ENCODE measurements around the gene MYL12B. TPM values are rescaled to one million over a fixed set of nuclear protein-coding genes. Genes with fewer than 3 reads are reported as not detected.

Gene MYL12B
- total RNA-seq, 1 donor from 2014 or later: 433 TPM

DNA sequence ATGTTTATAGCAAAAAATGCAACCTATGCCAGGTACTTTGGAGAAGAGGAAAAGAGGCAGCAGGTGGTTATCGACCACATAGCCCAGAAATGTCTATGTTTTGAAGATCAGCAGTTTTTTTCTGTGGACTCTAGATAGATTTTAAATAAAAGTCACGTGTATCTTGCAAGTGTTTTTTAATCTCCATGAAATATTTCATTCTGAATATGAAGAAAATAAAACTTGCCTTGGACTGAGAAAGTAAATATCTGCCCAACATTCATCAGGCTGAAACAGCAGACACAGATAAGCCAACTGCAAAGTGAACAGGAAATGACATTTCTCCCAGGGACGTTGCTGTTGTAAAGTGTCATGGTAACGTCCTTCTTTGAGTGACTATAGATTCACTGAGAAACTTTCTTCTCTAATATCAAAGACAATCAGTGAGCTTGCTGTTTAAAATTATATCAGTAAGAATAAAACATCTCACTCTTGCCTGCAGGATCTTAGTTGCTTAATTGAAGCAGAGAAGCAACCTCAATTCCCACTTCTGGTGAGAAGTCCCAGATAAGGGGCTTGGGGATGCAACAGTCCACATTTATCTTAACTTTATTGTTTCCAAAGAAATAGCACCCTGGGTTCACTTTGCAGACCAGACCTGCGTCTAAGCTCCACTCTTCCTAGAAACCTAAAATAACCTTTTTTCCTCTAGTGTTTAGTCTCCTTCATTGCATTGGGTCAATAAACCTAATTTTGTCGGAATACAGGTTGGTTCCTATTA lies 48.5 kb upstream of the MYL12B start:
- Histone ChIP-seq H3K36me3 (ENCODE audit: insufficient read depth, low read length) (no peaks in the 10 kb centered on the region), H3K4me1 (ENCODE audit: insufficient read depth, low read length) (peaks cover 2% of the 10 kb centered on the region), H3K4me3 (ENCODE audit: insufficient read depth, low read depth, low read length) (no peak overlapping the region), H3K27me3 (ENCODE audit: insufficient read depth, low read length) (no peaks in the 10 kb centered on the region), H3K9me3 (ENCODE audit: insufficient read depth, low read depth, low read length) (no peaks in the 10 kb centered on the region), H4K20me1 (ENCODE audit: insufficient read depth, low read length) (no peaks in the 10 kb centered on the region), H2AFZ (ENCODE audit: low read depth, low read length) (no peak overlapping the region), H3K4me2 (ENCODE audit: low read length) (no peak overlapping the region), H3K79me2 (ENCODE audit: insufficient read depth, low read length) (no peaks in the 10 kb centered on the region), H3K27ac (ENCODE audit: low read depth, low read length) (no peak overlapping the region), H3K9ac (ENCODE audit: low read length) (no peak overlapping the region)
- TF ChIP-seq, protein P1, sequence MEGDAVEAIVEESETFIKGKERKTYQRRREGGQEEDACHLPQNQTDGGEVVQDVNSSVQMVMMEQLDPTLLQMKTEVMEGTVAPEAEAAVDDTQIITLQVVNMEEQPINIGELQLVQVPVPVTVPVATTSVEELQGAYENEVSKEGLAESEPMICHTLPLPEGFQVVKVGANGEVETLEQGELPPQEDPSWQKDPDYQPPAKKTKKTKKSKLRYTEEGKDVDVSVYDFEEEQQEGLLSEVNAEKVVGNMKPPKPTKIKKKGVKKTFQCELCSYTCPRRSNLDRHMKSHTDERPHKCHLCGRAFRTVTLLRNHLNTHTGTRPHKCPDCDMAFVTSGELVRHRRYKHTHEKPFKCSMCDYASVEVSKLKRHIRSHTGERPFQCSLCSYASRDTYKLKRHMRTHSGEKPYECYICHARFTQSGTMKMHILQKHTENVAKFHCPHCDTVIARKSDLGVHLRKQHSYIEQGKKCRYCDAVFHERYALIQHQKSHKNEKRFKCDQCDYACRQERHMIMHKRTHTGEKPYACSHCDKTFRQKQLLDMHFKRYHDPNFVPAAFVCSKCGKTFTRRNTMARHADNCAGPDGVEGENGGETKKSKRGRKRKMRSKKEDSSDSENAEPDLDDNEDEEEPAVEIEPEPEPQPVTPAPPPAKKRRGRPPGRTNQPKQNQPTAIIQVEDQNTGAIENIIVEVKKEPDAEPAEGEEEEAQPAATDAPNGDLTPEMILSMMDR (IDR thresholded peaks at IDR 0.05; ENCODE audit: insufficient read depth, low read depth, low read length): no peak
- no peak for TF ChIP-seq EZH2 (IDR thresholded peaks at IDR 0.05; ENCODE audit: insufficient read depth, low read length)
- H3K36me3 Mint-ChIP-seq (ENCODE audit: low read depth, unreplicated experiment): peaks cover 5% of the 10 kb centered on the region
- DNase-seq (ENCODE audit: low read depth) (no peak), FAIRE-seq (no peak)
- H3K27ac Mint-ChIP-seq (ENCODE audit: unreplicated experiment): peak overlapping the region; percentile 26
- H3K27me3 Mint-ChIP-seq (ENCODE audit: low read depth, unreplicated experiment): no peaks in the 10 kb centered on the region
- H3K9me3 Mint-ChIP-seq (ENCODE audit: unreplicated experiment): peaks cover 1% of the 10 kb centered on the region
- H3K4me1 Mint-ChIP-seq (ENCODE audit: low read depth, unreplicated experiment): peaks cover 16% of the 10 kb centered on the region
- no peak overlapping the region for H3K4me3 Mint-ChIP-seq (ENCODE audit: unreplicated experiment)

DNA sequence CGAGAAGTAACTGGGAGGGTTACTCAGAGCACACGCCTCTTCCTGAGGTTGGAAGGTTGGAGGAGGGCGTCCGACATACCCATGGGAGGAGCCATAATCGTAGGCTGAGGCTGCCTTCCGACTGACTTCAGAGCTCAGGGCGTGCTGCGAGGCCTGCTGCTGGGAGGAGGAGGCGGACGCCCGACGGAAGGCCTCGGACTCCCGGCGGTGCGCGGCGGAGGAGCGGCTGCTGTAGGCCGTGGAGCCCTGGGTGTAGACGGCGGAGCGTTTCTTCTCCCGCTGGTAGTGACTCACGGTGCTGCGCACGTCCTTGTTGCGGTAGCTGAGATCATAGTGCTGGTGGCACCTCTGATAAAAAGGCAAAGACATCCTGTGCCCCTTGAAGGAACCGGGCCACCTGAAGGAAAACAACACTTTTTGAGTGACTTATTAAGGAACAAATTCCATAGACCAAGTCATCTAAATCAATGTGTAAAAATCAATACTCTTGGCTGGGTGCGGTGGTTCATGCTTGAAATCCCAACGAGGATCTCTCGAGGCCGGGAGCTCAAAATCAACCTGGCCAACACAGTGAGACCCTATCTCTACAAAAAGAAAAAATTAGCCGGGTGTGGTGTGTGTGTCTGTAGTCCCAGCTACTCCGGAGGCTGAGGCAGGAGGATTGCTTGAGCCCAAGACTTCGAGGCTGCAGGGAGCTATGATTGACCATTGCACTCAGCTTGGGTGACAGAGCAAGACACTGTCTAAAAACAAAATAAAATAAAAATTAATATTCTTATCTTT lies 46.9 kb upstream of the MYL12B start:
- no peak for DNase-seq (ENCODE audit: low read depth)
- H3K27me3 Mint-ChIP-seq (ENCODE audit: low read depth, unreplicated experiment): no peaks in the 10 kb centered on the region
- Histone ChIP-seq H4K20me1 (ENCODE audit: insufficient read depth, low read length) (no peaks in the 10 kb centered on the region), H3K27me3 (ENCODE audit: insufficient read depth, low read length) (no peaks in the 10 kb centered on the region), H3K36me3 (ENCODE audit: insufficient read depth, low read length) (no peaks in the 10 kb centered on the region), H3K79me2 (ENCODE audit: insufficient read depth, low read length) (no peaks in the 10 kb centered on the region), H2AFZ (ENCODE audit: low read depth, low read length) (no peak overlapping the region), H3K9ac (ENCODE audit: low read length) (no peak overlapping the region), H3K4me3 (ENCODE audit: insufficient read depth, low read depth, low read length) (no peak overlapping the region), H3K27ac (ENCODE audit: low read depth, low read length) (no peak overlapping the region), H3K4me1 (ENCODE audit: insufficient read depth, low read length) (peaks cover 2% of the 10 kb centered on the region), H3K9me3 (ENCODE audit: insufficient read depth, low read depth, low read length) (no peaks in the 10 kb centered on the region), H3K4me2 (ENCODE audit: low read length) (no peak overlapping the region)
- no peak overlapping the region for H3K27ac Mint-ChIP-seq (ENCODE audit: unreplicated experiment)
- peaks cover 5% of the 10 kb centered on the region for H3K36me3 Mint-ChIP-seq (ENCODE audit: low read depth, unreplicated experiment)
- FAIRE-seq: no peak
- peaks cover 1% of the 10 kb centered on the region for H3K9me3 Mint-ChIP-seq (ENCODE audit: unreplicated experiment)
- H3K4me3 Mint-ChIP-seq (ENCODE audit: unreplicated experiment): no peak overlapping the region
- H3K4me1 Mint-ChIP-seq (ENCODE audit: low read depth, unreplicated experiment): peaks cover 18% of the 10 kb centered on the region
- TF ChIP-seq EZH2 (IDR thresholded peaks at IDR 0.05; ENCODE audit: insufficient read depth, low read length): no peak
- TF ChIP-seq, protein P1 (IDR thresholded peaks at IDR 0.05; ENCODE audit: insufficient read depth, low read depth, low read length): no peak

Measured in astrocyte (in vitro differentiated cells and primary cell).